Heart left ventricle (tissue), 16 donors: ENCODE data around the gene PTPRN2. TPM values are rescaled to one million over a fixed set of nuclear protein-coding genes. Genes with fewer than 3 reads are reported as not detected.

Source experiments
- ATAC-seq, 4 donors: fragments of 200-7000 bp; cut with Tn5 transposase; one replicate each; pipeline ENCODE4 v1.9.1; 2020 to 2022; ENCODE audit warnings: moderate library complexity in 4 of 4, mild to moderate bottlenecking in 3 of 4, moderate number of reproducible peaks in 1 of 4
- DNase-seq, 5 donors: peaks; one replicate each; pipeline ENCODE4 v3.0.0-alpha.2; 2020
- H3K27ac ChIP-seq, 12 donors: fragments of 200-600 bp; sonication (generic) in 4 of 12; one replicate each; pipeline versions ENCODE4 v1.5.0 to v1.8.0; 2016 to 2022; ENCODE audit warnings: mild to moderate bottlenecking in 2 of 12
- H3K27me3 ChIP-seq, 9 donors: fragments of 200-600 bp; sonication (generic) in 2 of 9; one replicate each; pipeline versions ENCODE4 v1.5.1 to v1.8.0; 2016 to 2022; ENCODE audit warnings: mild to moderate bottlenecking in 3 of 9
- H3K36me3 ChIP-seq, 9 donors: fragments of 200-600 bp; sonication (generic) in 2 of 9; one replicate each; pipeline versions ENCODE4 v1.5.0 to v1.8.0; 2018 to 2022; ENCODE audit warnings: mild to moderate bottlenecking in 2 of 9
- H3K4me1 ChIP-seq, 12 donors: fragments of 200-600 bp; sonication (generic) in 4 of 12; one replicate each; pipeline versions ENCODE4 v1.5.0 to v1.8.0; 2016 to 2022; ENCODE audit warnings: mild to moderate bottlenecking in 3 of 12
- H3K4me3 ChIP-seq, 12 donors: fragments of 200-600 bp; sonication (generic) in 4 of 12; one replicate each; pipeline versions ENCODE4 v1.5.0 to v1.8.0; 2017 to 2022; ENCODE audit warnings: mild to moderate bottlenecking in 9 of 12, moderate library complexity in 4 of 12
- H3K9me3 ChIP-seq, 12 donors: fragments of 200-600 bp; sonication (generic) in 4 of 12; one replicate each; pipeline versions ENCODE4 v1.5.0 to v1.8.0; 2016 to 2022; ENCODE audit warnings: mild to moderate bottlenecking in 1 of 12
- CTCF ChIP-seq, 12 donors: fragments of 200-600 bp; sonication (generic) in 4 of 12; IDR thresholded peaks; one replicate each; pipeline versions ENCODE4 v1.5.0 to v1.8.0; 2018 to 2022; ENCODE audit warnings: antibody characterized with exemption in 12 of 12, mild to moderate bottlenecking in 5 of 12
- POLR2A ChIP-seq, 2 donors: fragments of 450-650 bp; IDR thresholded peaks; one replicate each; pipeline ENCODE4 v1.6.1; 2017; ENCODE audit warnings: antibody characterized with exemption in 2 of 2, mild to moderate bottlenecking in 2 of 2, moderate library complexity in 2 of 2
- WGBS, 4 donors: extraction: QIAGEN DNeasy Blood & Tissue Kit in 2 of 4; methylation state at CpG; one replicate each; pipeline versions ENCODE4 v1.1.5 to v1.1.7; 2013 to 2018; 5-methylcytosine and 5-hydroxymethylcytosine counted together
- intact Hi-C, 10 donors: fragments of 100-400 bp; cut with DNase I; formaldehyde crosslinking; loops; one replicate each; pipeline versions ENCODE4 v1.11.1 to v1.14.2; 2022
- polyA plus RNA-seq, 2 donors: library from polyadenylated mRNA; stranded (reverse); fragments of 200-250 nt; gene quantifications; one replicate each; pipeline ENCODE4 v1.2.3, GENCODE V29; 2013
- total RNA-seq, 9 donors: library from RNA; depleted of rRNA in 2 of 9; stranded (reverse); fragments of >200 nt in 2 of 9; fragmentation: NEBNext Ultra II Directional in 3 of 9; extraction: Animal tissue kit (Norgen Biotek cat#: 25700) in 3 of 9; gene quantifications; one replicate each; pipeline versions ENCODE4 v1.1.0 to v1.2.4, GENCODE V29; 2016 to 2023
- donor health status: ischemic (EF 13 %, LVEDD 7.1; RV severe dilation, severe dysfunction).
- donor health status: healthy with polysubstance abuse.
- donor health status: DM: no; HTN: yes; CAD: no.
- donor health status: DM: no; HTN: no; CAD: no.
- donor health status: ischemic (EF 25% LVEDD 6.9; RV normal size, moderate dysfunction).
- donor health status: ischemic (EF 25% LVEDD 5.7; RV mildly dilated, moderate dysfunction).
- donor health status: healthy.
- donor health status: DM: yes; HTN: yes; CAD: no.
- donor health status: ischemic (EF 35%, LVEDD 5.7; RV mildly dilated, moderate dysfunction).
- donor health status: nonischemic (EF 11% LVEDD 7.7; RV severe dilation, severe dysfunction).
- donor health status: DM: yes; HTN: yes; CAD: no.
- donor health status: PGD.
- donor health status: ischemic (EF 29% LVEDD 5.4; RV normal size, mild dysfunction).
- donor health status: nonischemic (EF 23%, LVEDD 6.1; RV moderate dilation, normal function).

PTPRN2 gene
- total and polyA plus RNA-seq, 11 donors: 0.61 to 2.3 (median 1.3) TPM

- intact Hi-C loops: no loop called here
- no peak for DNase-seq
- no peaks in the 10 kb centered on the region for H3K9me3 ChIP-seq
- 91 to 95% (median 93%) methylated on average over 4 of the region's 4 CpGs for WGBS, 4 donors
- no peak overlapping the region for H3K27ac ChIP-seq
- H3K27me3 ChIP-seq: no peaks in the 10 kb centered on the region
- no peak for ATAC-seq
- H3K4me1 ChIP-seq: no peaks in the 10 kb centered on the region
- no peak overlapping the region for H3K4me3 ChIP-seq
- H3K36me3 ChIP-seq: no peaks in the 10 kb centered on the region
- TF ChIP-seq CTCF (IDR thresholded peaks at IDR 0.05): no peak
- TF ChIP-seq POLR2A (IDR thresholded peaks at IDR 0.05): no peak
Measured at GRCh38 chr7:158612546-158612945, 24.9 kb upstream of the PTPRN2 start.

- no peak for DNase-seq
- H3K4me3 ChIP-seq: no peak overlapping the region
- no peaks in the 10 kb centered on the region for H3K36me3 ChIP-seq
- no peak overlapping the region for H3K27ac ChIP-seq
- TF ChIP-seq POLR2A (IDR thresholded peaks at IDR 0.05): no peak
- no peak for TF ChIP-seq CTCF (IDR thresholded peaks at IDR 0.05)
- H3K4me1 ChIP-seq: no peaks in the 10 kb centered on the region
- H3K27me3 ChIP-seq: no peaks in the 10 kb centered on the region
- H3K9me3 ChIP-seq: no peaks in the 10 kb centered on the region
- ATAC-seq: no peak
- intact Hi-C loops: no loop called here
- 67 to 82% (median 81%) methylated on average over 8 of the region's 8 CpGs for WGBS, 4 donors
Measured at GRCh38 chr7:158611541-158611940, 23.9 kb upstream of the PTPRN2 start.

- 76 to 86% (median 81%) methylated on average over 7 of the region's 7 CpGs for WGBS, 4 donors
- H3K27me3 ChIP-seq: no peaks in the 10 kb centered on the region
- no peaks in the 10 kb centered on the region for H3K4me1 ChIP-seq
- intact Hi-C loops: no loop called here
- no peak for DNase-seq
- H3K36me3 ChIP-seq: no peaks in the 10 kb centered on the region
- H3K4me3 ChIP-seq: no peak overlapping the region
- no peak overlapping the region for H3K27ac ChIP-seq
- no peak for ATAC-seq
- no peak for TF ChIP-seq CTCF (IDR thresholded peaks at IDR 0.05)
- no peak for TF ChIP-seq POLR2A (IDR thresholded peaks at IDR 0.05)
- no peaks in the 10 kb centered on the region for H3K9me3 ChIP-seq
Measured at GRCh38 chr7:158609313-158609974, 21.8 kb upstream of the PTPRN2 start.

GRCh38 chr7:158607563-158607962 is 19.9 kb upstream of the PTPRN2 start:
- H3K27ac ChIP-seq: no peak overlapping the region
- H3K4me3 ChIP-seq: no peak overlapping the region
- ATAC-seq: no peak
- no peaks in the 10 kb centered on the region for H3K9me3 ChIP-seq
- H3K27me3 ChIP-seq: no peaks in the 10 kb centered on the region
- intact Hi-C loops: no loop called here
- DNase-seq: no peak
- no peaks in the 10 kb centered on the region for H3K36me3 ChIP-seq
- 78 to 96% (median 93%) methylated on average over 6 of the region's 6 CpGs for WGBS, 4 donors
- no peaks in the 10 kb centered on the region for H3K4me1 ChIP-seq
- no peak for TF ChIP-seq CTCF (IDR thresholded peaks at IDR 0.05)
- TF ChIP-seq POLR2A (IDR thresholded peaks at IDR 0.05): no peak
